SH-SY5Y (cell line): ENCODE results near the gene HORMAD2.

Source experiments
- GATA2 ChIP-seq: IDR thresholded peaks from 2 replicates; pipeline ENCODE4 v1.6.1; 2011; ENCODE audit warnings: mild to moderate bottlenecking, low read depth, low read length
- GATA3 ChIP-seq: IDR thresholded peaks from 2 replicates; pipeline ENCODE4 v1.6.1; 2011; ENCODE audit warnings: low read depth, mild to moderate bottlenecking, low read length, moderate library complexity

DNA sequence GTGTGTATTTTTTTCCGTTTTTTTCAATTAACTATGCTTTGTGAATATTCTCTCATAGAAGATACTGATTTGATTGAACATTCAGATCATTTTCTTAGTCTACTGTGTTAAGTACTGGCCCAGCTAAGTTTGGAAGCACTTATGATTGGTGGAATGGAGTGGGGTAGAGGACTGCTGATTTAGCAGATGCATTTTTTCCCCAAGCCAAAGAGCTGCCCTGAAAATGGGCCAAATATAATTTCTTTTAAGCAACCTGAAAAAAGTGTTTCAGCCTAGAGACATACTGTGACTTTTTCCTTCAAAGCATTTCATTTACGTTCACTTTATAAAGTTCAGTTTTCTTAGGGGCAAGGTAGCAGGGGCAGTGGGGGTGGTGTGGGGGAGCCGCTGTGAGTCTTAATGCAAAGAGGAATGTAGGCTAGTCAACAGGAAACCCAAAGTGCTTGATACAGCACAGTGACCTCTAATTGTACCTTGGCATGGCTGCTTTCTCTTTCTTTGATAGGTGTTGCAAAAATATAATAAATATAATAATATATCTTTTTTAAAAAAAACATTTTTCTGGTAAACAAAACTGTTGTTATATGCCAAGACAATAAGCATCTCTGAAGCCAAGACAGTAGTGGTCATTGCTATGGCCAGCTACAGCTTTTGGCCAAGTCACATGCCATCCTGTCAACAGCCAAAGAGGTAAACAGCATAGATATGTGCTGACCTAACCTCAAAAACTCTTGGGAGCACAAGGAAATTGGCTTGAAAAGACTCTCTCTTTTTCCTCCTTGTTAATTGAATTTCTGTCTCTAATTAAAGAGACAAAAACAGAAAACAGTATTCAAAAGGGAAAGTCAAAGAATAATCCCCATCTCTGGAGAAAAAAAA, 107.5 kb downstream of the HORMAD2 start:
- TF ChIP-seq GATA3 (no peak), GATA2 (no peak)
